ENCODE results near the gene RIC3.

The RIC3 gene

GRCh38 chr11:8102965-8103364 is 65.9 kb downstream of the RIC3 start:
- DNase-seq (ENCODE audit: low read depth), result no peak

GRCh38 chr11:8102296-8102915 is 66.4 kb downstream of the RIC3 start:
- DNase-seq (ENCODE audit: low read depth), result no peak

- no peak for DNase-seq (ENCODE audit: low read depth)
These were observed 67.4 kb downstream of the RIC3 start for GRCh38 chr11:8101421-8101820.

- no peak for DNase-seq (ENCODE audit: low read depth)
These were observed 68.2 kb downstream of the RIC3 start for GRCh38 chr11:8100605-8101004.

- DNase-seq (ENCODE audit: low read depth), result no peak
These were observed 68.7 kb downstream of the RIC3 start for GRCh38 chr11:8100158-8100557.

- DNase-seq (ENCODE audit: low read depth), result peak; percentile 28
These were observed 69.4 kb downstream of the RIC3 start for GRCh38 chr11:8099291-8099899.

GRCh38 chr11:8098879-8099278 is 69.9 kb downstream of the RIC3 start:
- DNase-seq (ENCODE audit: low read depth), result no peak

GRCh38 chr11:8098361-8098760 is 70.5 kb downstream of the RIC3 start:
- DNase-seq (ENCODE audit: low read depth), result no peak

GRCh38 chr11:8097926-8098325 is 70.9 kb downstream of the RIC3 start:
- no peak for DNase-seq (ENCODE audit: low read depth)

- no peak for DNase-seq (ENCODE audit: low read depth)
These were observed 71.4 kb downstream of the RIC3 start for GRCh38 chr11:8097468-8097867.

GRCh38 chr11:8097062-8097461 is 71.8 kb downstream of the RIC3 start:
- DNase-seq (ENCODE audit: low read depth), result no peak

- DNase-seq (ENCODE audit: low read depth), result no peak
These were observed 72.2 kb downstream of the RIC3 start for GRCh38 chr11:8096575-8096974.

- DNase-seq (ENCODE audit: low read depth), result no peak
These were observed 72.9 kb downstream of the RIC3 start for GRCh38 chr11:8095806-8096522.

- no peak for DNase-seq (ENCODE audit: low read depth)
These were observed 73.5 kb downstream of the RIC3 start for GRCh38 chr11:8095371-8095770.

GRCh38 chr11:8094656-8095055 is 74.2 kb downstream of the RIC3 start:
- no peak for DNase-seq (ENCODE audit: low read depth)

- DNase-seq (ENCODE audit: low read depth), result no peak
These were observed 74.8 kb downstream of the RIC3 start for GRCh38 chr11:8093931-8094575.

- no peak for DNase-seq (ENCODE audit: low read depth)
These were observed 76.0 kb downstream of the RIC3 start for GRCh38 chr11:8092587-8093424.

- no peak for DNase-seq (ENCODE audit: low read depth)
These were observed 77.1 kb downstream of the RIC3 start for GRCh38 chr11:8091721-8092120.

- DNase-seq (ENCODE audit: low read depth), result no peak
These were observed 78.1 kb downstream of the RIC3 start for GRCh38 chr11:8090756-8091155.

- no peak for DNase-seq (ENCODE audit: low read depth)
These were observed 78.9 kb downstream of the RIC3 start for GRCh38 chr11:8089791-8090510.

GRCh38 chr11:8087756-8088155 is 81.1 kb downstream of the RIC3 start:
- DNase-seq (ENCODE audit: low read depth), result no peak

All from stimulated activated CD8-positive, alpha-beta memory T cell treated with anti-CD3 and anti-CD28 coated beads, Interleukin-12 subunit alpha, Interleukin-12 subunit beta, amount 100 ng/mL, for 4 hours (primary cell).